IMR-90 (cell line): ENCODE data around the gene RHOU. TPM values are rescaled to one million over a fixed set of nuclear protein-coding genes. Genes with fewer than 3 reads are reported as not detected.

Experiments
- ATAC-seq: fragments of 200-7000 bp; cut with Tn5 transposase; 2 replicates; pipeline ENCODE4 v1.9.1; 2020; ENCODE audit warnings: low read depth, mild to moderate bottlenecking, moderate library complexity
- BruUV-seq: library from RNA; stranded (reverse); fragments of 400-500 nt; replicated peaks from 2 replicates; lab custom pipeline; 2021; lab: Mats Ljungman, UMichigan
- CTCF ChIA-PET: fragments of 300-600 bp; formaldehyde crosslinking; extraction: SDS; loops from one replicate; lab custom pipeline; 2021; ENCODE audit warnings: antibody characterized with exemption; lab: Yijun Ruan, JAX
- POLR2A ChIA-PET: fragments of 300-600 bp; sonication (Branson Sonifier 250); formaldehyde crosslinking; loops from one replicate; lab custom pipeline; 2022; ENCODE audit warnings: antibody characterized with exemption; ENCODE audit not compliant: unreplicated experiment; lab: Charles Lee
- DNase-seq: peaks from one replicate; pipeline ENCODE4 v3.0.0; 2013
- H2AFZ ChIP-seq: replicated peaks from 2 replicates; pipeline ENCODE3; 2013; ENCODE audit warnings: low read length, mild to moderate bottlenecking; ENCODE audit not compliant: poor library complexity
- H2AK5ac ChIP-seq: 2 replicates; pipeline ENCODE4 v1.6.1; 2013; ENCODE audit warnings: low read depth, low read length, inconsistent platforms
- H2AK9ac ChIP-seq: replicated peaks from 2 replicates; pipeline ENCODE3; 2013; ENCODE audit warnings: mild to moderate bottlenecking, low read depth, low read length, moderate library complexity; ENCODE audit not compliant: poor library complexity
- H2BK120ac ChIP-seq: 2 replicates; pipeline ENCODE4 v1.6.1; 2013; ENCODE audit warnings: low read depth, low read length, inconsistent platforms
- H2BK15ac ChIP-seq: 3 replicates; pipeline ENCODE4 v1.6.1; 2013; ENCODE audit warnings: low read depth, low read length, inconsistent platforms
- H2BK20ac ChIP-seq: 2 replicates; pipeline ENCODE4 v1.6.1; 2013; ENCODE audit warnings: low read depth, mild to moderate bottlenecking, inconsistent platforms, low read length, moderate library complexity
- H2BK5ac ChIP-seq: 2 replicates; pipeline ENCODE4 v1.6.1; 2013; ENCODE audit warnings: mild to moderate bottlenecking, low read depth, low read length, inconsistent platforms; ENCODE audit not compliant: poor library complexity, severe bottlenecking
- H3K14ac ChIP-seq: replicated peaks from 2 replicates; pipeline ENCODE4 v1.6.1; 2013; ENCODE audit warnings: low read depth, low read length, inconsistent platforms
- H3K18ac ChIP-seq: 2 replicates; pipeline ENCODE4 v1.6.1; 2013; ENCODE audit warnings: low read depth, low read length, control low read depth
- H3K23ac ChIP-seq: 2 replicates; pipeline ENCODE4 v1.6.1; 2013; ENCODE audit warnings: low read depth, low read length, inconsistent platforms
- H3K27ac ChIP-seq: 2 replicates; pipeline ENCODE4 v1.5.1; 2013; ENCODE audit warnings: mild to moderate bottlenecking, control low read depth, low read length; ENCODE audit not compliant: insufficient read depth
- H3K27me3 ChIP-seq: 2 replicates; pipeline ENCODE4 v1.6.1; 2013; ENCODE audit warnings: low read length; ENCODE audit not compliant: control insufficient read depth, insufficient read depth
- H3K36me3 ChIP-seq: 2 replicates; pipeline ENCODE4 v1.6.1; 2013; ENCODE audit warnings: low read length, mixed read lengths; ENCODE audit not compliant: control insufficient read depth, insufficient read depth
- H3K4ac ChIP-seq: 2 replicates; pipeline ENCODE4 v1.6.1; 2013; ENCODE audit warnings: low read depth, low read length, inconsistent platforms
- H3K4me1 ChIP-seq: 2 replicates; pipeline ENCODE4 v1.6.1; 2013; ENCODE audit warnings: low read length, mixed read lengths; ENCODE audit not compliant: control insufficient read depth, insufficient read depth
- H3K4me2 ChIP-seq: 2 replicates; pipeline ENCODE4 v1.6.1; 2013; ENCODE audit warnings: low read depth, mild to moderate bottlenecking, control low read depth, low read length, moderate library complexity
- H3K4me3 ChIP-seq: 2 replicates; pipeline ENCODE4 v1.5.1; 2013; ENCODE audit warnings: low read depth, mild to moderate bottlenecking, control low read depth, low read length, moderate library complexity; ENCODE audit not compliant: insufficient read depth
- H3K56ac ChIP-seq: 2 replicates; pipeline ENCODE4 v1.6.1; 2013; ENCODE audit warnings: low read length, inconsistent platforms; ENCODE audit not compliant: insufficient read depth; ENCODE audit errors: extremely low read depth
- H3K79me1 ChIP-seq, 2 experiments: 2 replicates each; pipeline ENCODE4 v1.6.1; 2013; ENCODE audit warnings: low read length in 2 of 2, inconsistent platforms in 1 of 2, low read depth in 1 of 2
- H3K9ac ChIP-seq: 2 replicates; pipeline ENCODE4 v1.6.1; 2013; ENCODE audit warnings: low read depth, low read length, control low read depth
- H3K9me1 ChIP-seq: 2 replicates; pipeline ENCODE4 v1.6.1; 2013; ENCODE audit warnings: low read length, inconsistent platforms; ENCODE audit not compliant: insufficient read depth
- H3K9me3 ChIP-seq: 2 replicates; pipeline ENCODE4 v1.6.1; 2013; ENCODE audit warnings: low read length; ENCODE audit not compliant: control insufficient read depth, insufficient read depth
- H4K20me1 ChIP-seq: 2 replicates; pipeline ENCODE4 v1.6.1; 2013; ENCODE audit warnings: low read length, inconsistent platforms; ENCODE audit not compliant: insufficient read depth
- H4K5ac ChIP-seq: 2 replicates; pipeline ENCODE4 v1.6.1; 2013; ENCODE audit warnings: mild to moderate bottlenecking, low read depth, low read length, control low read depth
- H4K8ac ChIP-seq, 2 experiments: 2 replicates each; pipeline ENCODE4 v1.6.1; 2013; ENCODE audit warnings: low read depth in 2 of 2, low read length in 2 of 2, control low read depth in 1 of 2, inconsistent platforms in 1 of 2
- H4K91ac ChIP-seq: 2 replicates; pipeline ENCODE4 v1.6.1; 2013; ENCODE audit warnings: low read depth, low read length, inconsistent platforms; ENCODE audit not compliant: insufficient read depth
- CEBPB ChIP-seq: IDR thresholded peaks from 2 replicates; pipeline ENCODE4 v1.6.1; 2012; ENCODE audit warnings: low read depth, low read length, improper control_type of control experiment
- CHD1 ChIP-seq: IDR thresholded peaks from 2 replicates; pipeline ENCODE4 v1.6.1; 2012; ENCODE audit warnings: low read depth, low read length, improper control_type of control experiment
- CTCF ChIP-seq: conservative IDR thresholded peaks from 2 replicates; pipeline ENCODE4 v1.5.1; 2012; ENCODE audit warnings: mild to moderate bottlenecking, low read depth, low read length, improper control_type of control experiment
- FOS ChIP-seq: fragments of 150-350 bp; IDR thresholded peaks from 2 replicates; pipeline ENCODE4 v1.6.1; 2016; ENCODE audit warnings: low read depth, low read length
- MAFK ChIP-seq: IDR thresholded peaks from 2 replicates; pipeline ENCODE4 v1.6.1; 2012; ENCODE audit warnings: low read depth, low read length, improper control_type of control experiment
- MAZ ChIP-seq: IDR thresholded peaks from 2 replicates; pipeline ENCODE4 v1.6.1; 2012; ENCODE audit warnings: low read depth, mild to moderate bottlenecking, low read length, improper control_type of control experiment, moderate library complexity, borderline replicate concordance
- MXI1 ChIP-seq: IDR thresholded peaks from 2 replicates; pipeline ENCODE4 v1.6.1; 2012; ENCODE audit warnings: low read depth, mild to moderate bottlenecking, low read length, moderate library complexity, borderline replicate concordance
- NFE2L2 ChIP-seq: fragments of 150-350 bp; IDR thresholded peaks from 2 replicates; pipeline ENCODE4 v1.6.1; 2016; ENCODE audit warnings: low read depth, mild to moderate bottlenecking, low read length
- POLR2A ChIP-seq: IDR thresholded peaks from 2 replicates; pipeline ENCODE4 v1.6.1; 2012; ENCODE audit warnings: mild to moderate bottlenecking, low read depth, low read length
- RAD21 ChIP-seq: IDR thresholded peaks from 2 replicates; pipeline ENCODE4 v1.6.1; 2012; ENCODE audit warnings: low read length, improper control_type of control experiment
- RFX5 ChIP-seq: IDR thresholded peaks from 2 replicates; pipeline ENCODE4 v1.8.0; 2012; ENCODE audit warnings: low read depth, mild to moderate bottlenecking, low read length, moderate library complexity
- WGBS, 2 experiments: methylation state at CpG; one replicate each; pipeline versions ENCODE4 v1.1.5 to v1.1.7; 2013; ENCODE audit warnings: missing lambda C conversion rate in 2 of 2; ENCODE audit not compliant: insufficient read length in 1 of 2; ENCODE audit errors: extremely low coverage in 2 of 2; 5-methylcytosine and 5-hydroxymethylcytosine counted together
- dilution Hi-C: fragments of 300-500 bp; cut with HindIII; formaldehyde crosslinking; loops from one replicate; pipeline ENCODE4 v1.14.3; 2018; ENCODE audit warnings: low sequenced_read_pairs; ENCODE audit not compliant: unreplicated experiment
- in situ Hi-C: fragments of 300-500 bp; cut with MboI; formaldehyde crosslinking; loops from 3 replicates; pipeline ENCODE4 v1.14.3; 2019; ENCODE audit warnings: low sequenced_read_pairs, inconsistent platforms, mixed read lengths
- intact Hi-C: fragments of 100-400 bp; cut with micrococcal nuclease; formaldehyde crosslinking; loops from 2 replicates; pipeline ENCODE4 v1.10.0; 2022
- polyA plus RNA-seq, 3 experiments: library from polyadenylated mRNA; depleted of rRNA; stranded (reverse); fragments of >200 nt; gene quantifications; 2 replicates each; pipeline ENCODE4 v1.2.3, GENCODE V29; 2012; ENCODE audit warnings: low replicate concordance in 1 of 3
- total RNA-seq: library from RNA; depleted of rRNA; stranded (reverse); fragments of >200 nt; gene quantifications from 2 replicates; pipeline ENCODE4 v1.2.3, GENCODE V29; 2012
- TF ChIP-seq, protein P1 (sequence below): fragments of 150-350 bp; IDR thresholded peaks from 2 replicates; pipeline ENCODE4 v1.6.1; 2017; ENCODE audit warnings: mild to moderate bottlenecking, antibody characterized with exemption, low read length, low read depth

Gene RHOU
- total and polyA plus RNA-seq, 2 of the 4 experiments (the other 2 are of a cell fraction), result 0.44 to 0.72 TPM

- H3K9me3 ChIP-seq, result no peaks in the 10 kb centered on the region
- H4K5ac ChIP-seq, result no peak overlapping the region
- no peak for ATAC-seq
- no peak for DNase-seq
- H3K4me1 ChIP-seq, result no peaks in the 10 kb centered on the region
- ChIA-PET POLR2A (no interaction called here), CTCF (interaction anchor here (0.8 kb wide), 1 partner anchor 42 kb away, joined by 3 read pairs; no protein-coding TSS in a partner anchor)
- in situ Hi-C loops (no loop called here), dilution Hi-C loops (no loop called here), intact Hi-C loops (no loop called here)
- H4K91ac ChIP-seq, result no peak overlapping the region
- H3K27me3 ChIP-seq, result no peaks in the 10 kb centered on the region
- no peak overlapping the region for H2AK9ac ChIP-seq
- H3K14ac ChIP-seq, result no peak overlapping the region
- no peaks in the 10 kb centered on the region for H3K79me1 ChIP-seq
- no peak overlapping the region for H3K4ac ChIP-seq
- H3K4me3 ChIP-seq, result no peak overlapping the region
- TF ChIP-seq MAFK (no peak), CTCF (no peak), MXI1 (no peak), NFE2L2 (no peak), RAD21 (no peak), FOS (no peak), POLR2A (no peak), CEBPB (no peak), CHD1 (no peak), MAZ (no peak), RFX5 (no peak)
- TF ChIP-seq, protein P1, sequence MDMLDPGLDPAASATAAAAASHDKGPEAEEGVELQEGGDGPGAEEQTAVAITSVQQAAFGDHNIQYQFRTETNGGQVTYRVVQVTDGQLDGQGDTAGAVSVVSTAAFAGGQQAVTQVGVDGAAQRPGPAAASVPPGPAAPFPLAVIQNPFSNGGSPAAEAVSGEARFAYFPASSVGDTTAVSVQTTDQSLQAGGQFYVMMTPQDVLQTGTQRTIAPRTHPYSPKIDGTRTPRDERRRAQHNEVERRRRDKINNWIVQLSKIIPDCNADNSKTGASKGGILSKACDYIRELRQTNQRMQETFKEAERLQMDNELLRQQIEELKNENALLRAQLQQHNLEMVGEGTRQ, result no peak
- no peak overlapping the region for H3K18ac ChIP-seq
- H3K36me3 ChIP-seq, result no peaks in the 10 kb centered on the region
- H4K20me1 ChIP-seq, result no peaks in the 10 kb centered on the region
- no peaks in the 10 kb centered on the region for H3K9me1 ChIP-seq
- H2AFZ ChIP-seq, result no peak overlapping the region
- no peak overlapping the region for H2AK5ac ChIP-seq
- no peak overlapping the region for H3K23ac ChIP-seq
- H3K27ac ChIP-seq, result no peak overlapping the region
- no peak overlapping the region for H4K8ac ChIP-seq
- H2BK20ac ChIP-seq, result no peak overlapping the region
- H3K4me2 ChIP-seq, result no peak overlapping the region
- no TSS peak for BruUV-seq
- H2BK15ac ChIP-seq, result no peak overlapping the region
- H2BK120ac ChIP-seq, result no peak overlapping the region
- no peak overlapping the region for H2BK5ac ChIP-seq
- no CpG with 5 or more reads among the region's 4 CpGs for WGBS, 2 experiments
- H3K56ac ChIP-seq, result no peak overlapping the region
- H3K9ac ChIP-seq, result no peak overlapping the region
Measured at GRCh38 chr1:228706305-228706704, 29.0 kb upstream of the RHOU start.
